A172 (cell line): Measurements from ENCODE around the gene RANBP1. TPM values are rescaled to one million over a fixed set of nuclear protein-coding genes. Genes with fewer than 3 reads are reported as not detected.

Source experiments
- DNase-seq: peaks from one replicate; pipeline ENCODE4 v3.0.0-alpha.2; 2015; ENCODE audit warnings: low spot score
- total RNA-seq: library from RNA; depleted of rRNA; stranded (reverse); fragments of >200 nt; shearing (Covaris generic); gene quantifications from 2 replicates; pipeline ENCODE4 v1.2.3, GENCODE V29; 2014

The RANBP1 gene
- total RNA-seq, 1 experiment from 2014 or later: 525 TPM

GRCh38 chr22:20088263-20088648 is 27.6 kb upstream of the RANBP1 start:
- no peak for DNase-seq

DNA sequence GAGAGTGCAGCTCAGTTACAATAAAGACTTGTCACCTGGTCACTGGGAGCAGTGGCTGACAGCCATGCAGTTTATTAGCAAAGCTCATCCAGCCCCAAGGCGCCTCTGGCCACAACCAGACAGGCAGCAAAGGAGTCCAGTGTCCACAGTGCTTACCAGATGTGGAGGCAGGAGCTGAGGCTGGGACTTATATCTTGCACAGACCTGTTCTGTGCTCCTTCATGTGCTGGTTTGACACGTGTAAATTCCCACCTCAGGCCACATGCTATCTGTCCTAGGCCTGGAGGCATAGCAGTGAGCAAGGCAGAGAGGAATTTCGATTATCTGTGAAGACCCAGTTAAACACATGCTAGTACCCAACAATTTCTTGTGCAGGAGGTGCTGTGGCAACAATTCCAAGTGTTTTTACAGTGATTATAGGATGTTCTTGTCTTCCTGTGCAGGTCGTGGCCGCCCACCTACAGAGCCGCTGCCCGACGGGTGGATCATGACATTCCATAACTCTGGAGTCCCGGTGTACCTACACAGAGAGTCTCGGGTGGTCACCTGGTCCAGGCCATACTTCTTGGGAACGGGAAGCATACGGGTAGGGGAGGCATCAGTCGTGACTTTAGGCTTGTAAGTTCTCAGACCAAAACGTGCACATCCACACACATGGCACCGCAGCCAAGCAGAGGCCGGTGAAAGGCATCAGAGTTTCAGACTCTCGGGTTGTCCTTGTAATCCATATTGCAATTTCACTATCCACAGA is 26.5 kb upstream of the RANBP1 start:
- DNase-seq: no peak

GRCh38 chr22:20089977-20090729 is 25.8 kb upstream of the RANBP1 start:
- DNase-seq: no peak

DNA sequence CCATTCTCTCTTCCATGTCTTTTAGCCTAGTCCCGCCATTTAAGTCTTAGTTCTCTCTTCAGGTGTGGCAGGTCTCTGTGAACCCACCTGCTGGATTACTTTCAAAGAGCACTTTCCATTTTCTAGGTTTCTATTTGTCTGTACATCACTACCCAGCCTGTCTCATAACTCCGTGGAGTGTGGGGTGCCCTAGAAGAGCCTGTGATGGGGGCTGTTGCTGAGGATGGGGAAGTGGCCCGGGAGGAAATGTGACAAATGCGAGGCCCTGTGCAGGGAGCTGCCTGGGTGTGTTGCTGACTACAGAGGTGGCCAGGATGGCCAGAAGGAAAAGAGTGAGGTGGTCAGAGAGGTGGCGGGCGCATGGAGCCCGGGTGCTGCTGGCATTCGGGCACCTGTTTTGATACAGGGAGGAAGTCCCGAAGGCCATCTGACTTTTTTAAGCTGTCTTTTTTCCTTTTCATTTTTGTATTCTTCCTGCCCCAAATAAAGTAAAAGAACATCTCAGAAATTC is 25.1 kb upstream of the RANBP1 start:
- DNase-seq: no peak

DNA sequence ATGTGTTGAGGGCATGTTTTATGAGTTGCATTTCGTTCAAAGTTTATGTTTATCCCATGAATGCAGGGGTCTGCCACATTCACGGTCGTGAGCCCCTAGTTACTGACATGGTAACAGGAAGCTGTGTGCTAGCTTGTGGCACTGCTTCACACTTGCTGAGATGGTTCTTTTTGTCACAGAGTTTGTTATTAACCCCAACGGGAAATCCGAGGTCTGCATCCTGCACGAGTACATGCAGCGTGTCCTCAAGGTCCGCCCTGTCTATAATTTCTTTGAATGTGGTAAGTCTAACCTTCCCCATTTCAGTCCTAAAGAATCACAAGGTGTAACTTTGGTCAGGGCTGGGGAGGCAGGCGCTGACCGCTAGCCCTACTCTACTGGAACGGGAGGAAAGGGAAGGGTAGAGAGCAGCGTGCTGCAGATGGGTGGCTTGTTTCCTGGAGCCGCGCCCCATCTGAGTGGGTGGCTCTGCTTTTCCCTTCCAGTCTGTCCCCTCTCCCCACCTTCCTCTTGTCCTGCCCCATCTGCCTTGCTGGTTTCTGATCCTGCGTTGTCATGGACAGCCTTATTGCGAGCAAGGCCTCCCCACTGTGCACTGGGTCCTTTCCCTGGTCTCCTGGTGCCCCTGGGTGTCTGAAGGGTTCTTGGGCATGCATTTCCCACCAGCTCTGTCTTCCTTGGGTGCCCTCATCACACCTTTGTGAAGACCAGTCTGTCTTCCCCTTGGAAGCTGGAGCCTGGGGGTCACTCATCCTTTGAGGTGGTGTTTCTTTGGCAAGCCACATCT is 24.0 kb upstream of the RANBP1 start:
- DNase-seq: no peak

GRCh38 chr22:20092477-20092854 is 23.4 kb upstream of the RANBP1 start:
- DNase-seq: no peak

GRCh38 chr22:20093418-20094196 is 22.3 kb upstream of the RANBP1 start:
- DNase-seq: no peak

- no peak for DNase-seq
Measured at GRCh38 chr22:20094197-20094807, 21.6 kb upstream of the RANBP1 start.

- DNase-seq: no peak
Measured at GRCh38 chr22:20095521-20095920, 20.4 kb upstream of the RANBP1 start.

- no peak for DNase-seq
Measured at GRCh38 chr22:20096574-20097420, 19.1 kb upstream of the RANBP1 start.

GRCh38 chr22:20099099-20099711 is 16.7 kb upstream of the RANBP1 start:
- no peak for DNase-seq

DNA sequence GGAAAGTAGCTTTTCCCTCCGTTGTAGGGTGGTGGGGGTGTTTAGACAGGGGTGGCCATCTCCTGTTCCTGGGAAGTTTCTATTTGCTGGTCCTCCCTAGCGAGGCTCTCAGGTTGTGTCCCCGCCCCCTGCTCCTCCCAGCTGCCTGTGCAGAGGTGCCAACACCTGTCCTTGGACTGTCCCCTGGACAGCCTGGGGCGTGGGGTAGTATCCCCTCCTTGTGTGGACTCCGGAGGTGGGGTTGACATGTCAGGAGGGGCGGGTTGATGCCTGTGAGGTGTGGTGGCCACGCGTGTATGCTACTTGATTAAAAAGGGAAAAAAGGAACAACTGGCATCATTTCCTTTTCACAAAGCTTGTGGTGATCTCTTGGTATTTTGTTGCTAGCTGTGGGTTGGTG is 14.3 kb upstream of the RANBP1 start:
- DNase-seq: no peak

GRCh38 chr22:20102203-20102780 is 13.6 kb upstream of the RANBP1 start:
- DNase-seq: no peak

DNA sequence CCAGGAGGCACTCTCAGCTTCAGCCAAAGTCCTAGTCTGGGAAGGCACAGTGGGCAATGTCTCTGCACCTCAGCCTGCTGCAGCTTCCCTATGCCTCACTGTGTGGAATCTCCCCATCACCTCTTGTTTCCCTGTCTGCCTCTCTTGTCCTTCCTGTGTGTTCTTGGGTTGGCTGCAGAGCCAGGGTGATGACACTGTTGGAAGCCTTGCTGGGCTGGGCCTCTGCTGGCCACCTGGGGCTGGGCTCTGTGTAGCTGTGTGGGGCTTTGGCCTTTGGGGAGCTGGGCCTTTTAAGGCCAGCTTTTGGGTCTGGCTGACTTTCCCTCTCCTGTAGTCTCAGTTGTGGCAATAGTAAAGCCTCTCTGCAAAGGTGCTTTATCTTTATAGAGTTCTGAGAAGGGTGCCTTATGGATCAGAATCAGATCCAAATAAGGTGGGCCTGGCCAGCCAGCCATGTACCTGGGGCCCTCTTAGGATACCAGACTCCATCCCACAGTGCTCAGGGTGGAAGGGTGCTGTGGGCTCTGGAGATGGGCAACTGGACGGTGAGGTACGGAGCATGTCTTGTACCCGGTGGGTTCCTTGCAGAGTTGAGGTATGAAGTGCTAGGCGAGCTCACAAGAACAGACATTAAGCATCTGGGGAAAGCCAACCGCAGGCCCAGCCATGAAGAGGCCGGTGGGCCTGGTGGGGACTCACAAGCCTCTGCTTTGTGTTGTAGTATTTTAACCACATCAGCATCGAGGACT is 10.3 kb upstream of the RANBP1 start:
- DNase-seq: no peak

DNA sequence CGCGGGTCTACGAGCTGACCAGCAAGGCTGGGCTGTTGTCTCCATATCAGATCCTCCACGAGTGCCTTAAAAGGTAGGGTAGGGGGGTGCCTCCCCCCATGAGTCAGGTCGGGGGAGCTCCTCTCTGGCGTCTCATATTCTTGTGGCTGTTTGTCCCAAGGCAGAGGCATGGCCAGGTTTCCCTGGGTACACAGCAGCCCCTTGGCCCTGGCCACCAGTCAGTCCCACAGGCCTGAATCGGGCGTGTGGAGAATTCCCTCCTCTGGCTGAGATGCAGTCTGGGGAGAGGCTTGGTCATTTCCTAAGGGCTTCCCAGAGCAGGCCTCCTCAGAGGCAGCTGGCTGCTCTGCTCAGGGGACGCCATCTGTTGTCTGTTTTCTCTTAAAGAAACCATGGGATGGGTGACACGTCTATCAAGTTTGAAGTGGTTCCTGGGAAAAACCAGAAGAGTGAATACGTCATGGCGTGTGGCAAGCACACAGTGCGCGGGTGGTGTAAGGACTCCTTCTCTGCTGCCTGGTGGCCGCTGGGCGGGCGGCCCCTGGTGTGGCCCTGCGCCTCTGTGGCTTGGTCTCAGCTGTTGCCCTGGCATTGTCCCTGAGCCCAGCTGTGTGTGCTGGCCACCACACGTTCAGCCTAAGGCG is 9.6 kb upstream of the RANBP1 start:
- no peak for DNase-seq

GRCh38 chr22:20106849-20107237 is 9.1 kb upstream of the RANBP1 start:
- no peak for DNase-seq

- DNase-seq: no peak
Measured at GRCh38 chr22:20107471-20107901, 8.4 kb upstream of the RANBP1 start.
